MM.1S (cell line): ENCODE data around the gene HIF1A.
A peak's percentile ranks its signal among the peaks of the same experiment; 100 is the strongest.

Experiments
- DNase-seq: peaks from one replicate; pipeline ENCODE4 v3.0.0-alpha.2; 2015
- H2AFZ ChIP-seq: fragments of 300-600 bp; sonication (generic); 2 replicates; pipeline ENCODE4 v1.6.0; 2016; ENCODE audit warnings: antibody characterized with exemption, low read length
- H3F3A ChIP-seq: fragments of 300-600 bp; sonication (generic); 2 replicates; pipeline ENCODE4 v1.6.1; 2016; ENCODE audit warnings: mild to moderate bottlenecking, antibody characterized with exemption, low read length, moderate library complexity, mixed read lengths; ENCODE audit not compliant: insufficient read depth
- H3K27ac ChIP-seq: fragments of 300-600 bp; sonication (generic); 2 replicates; pipeline ENCODE4 v1.5.1; 2016; ENCODE audit warnings: mild to moderate bottlenecking, low read length
- H3K27me3 ChIP-seq: fragments of 300-600 bp; sonication (generic); replicated peaks from 2 replicates; pipeline ENCODE4 v1.6.0; 2016; ENCODE audit warnings: low read length; ENCODE audit not compliant: insufficient read depth
- H3K36me3 ChIP-seq: fragments of 300-600 bp; sonication (generic); replicated peaks from 2 replicates; pipeline ENCODE4 v1.6.1; 2016; ENCODE audit warnings: mild to moderate bottlenecking, low read length, mixed read lengths; ENCODE audit not compliant: insufficient read depth
- H3K4me1 ChIP-seq: fragments of 300-600 bp; sonication (generic); 2 replicates; pipeline ENCODE4 v1.6.1; 2016; ENCODE audit warnings: low read length, mixed read lengths
- H3K4me2 ChIP-seq: fragments of 300-600 bp; sonication (generic); 2 replicates; pipeline ENCODE4 v1.6.0; 2016; ENCODE audit warnings: low read depth, low read length
- H3K4me3 ChIP-seq: fragments of 300-600 bp; sonication (generic); 2 replicates; pipeline ENCODE4 v1.5.1; 2016; ENCODE audit warnings: low read length, mixed read lengths
- H3K79me2 ChIP-seq: fragments of 300-600 bp; sonication (generic); 2 replicates; pipeline ENCODE4 v1.6.1; 2016; ENCODE audit warnings: mixed run types, low read length, mixed read lengths
- H3K9ac ChIP-seq: fragments of 300-600 bp; sonication (generic); 2 replicates; pipeline ENCODE4 v1.6.1; 2016; ENCODE audit warnings: low read length, mixed read lengths
- H3K9me2 ChIP-seq: fragments of 300-600 bp; sonication (generic); replicated peaks from 2 replicates; pipeline ENCODE4 v1.6.1; 2016; ENCODE audit warnings: mild to moderate bottlenecking, low read length, mixed read lengths; ENCODE audit not compliant: insufficient read depth
- H3K9me3 ChIP-seq: fragments of 300-600 bp; sonication (generic); replicated peaks from 2 replicates; pipeline ENCODE4 v1.6.1; 2016; ENCODE audit warnings: mild to moderate bottlenecking, low read length, mixed read lengths; ENCODE audit not compliant: insufficient read depth
- H4K20me1 ChIP-seq: fragments of 300-600 bp; sonication (generic); 2 replicates; pipeline ENCODE4 v1.6.1; 2016; ENCODE audit warnings: mild to moderate bottlenecking, low read length, moderate library complexity, mixed read lengths; ENCODE audit not compliant: insufficient read depth
- CTCF ChIP-seq: fragments of 300-600 bp; sonication (generic); IDR thresholded peaks from 2 replicates; pipeline ENCODE4 v1.5.1; 2016; ENCODE audit warnings: antibody characterized with exemption, low read length, mixed read lengths
- EZH2 ChIP-seq: fragments of 300-600 bp; sonication (generic); optimal IDR thresholded peaks from 2 replicates; pipeline ENCODE3; 2017; ENCODE audit warnings: low read depth, mild to moderate bottlenecking, antibody characterized with exemption, low read length, mixed read lengths
- EZH2phosphoT487 ChIP-seq: fragments of 300-600 bp; sonication (generic); IDR thresholded peaks from 2 replicates; pipeline ENCODE4 v1.6.1; 2018; ENCODE audit warnings: antibody characterized with exemption, low read length

Gene HIF1A

GRCh38 chr14:61670576-61670975 lies 24.7 kb upstream of the HIF1A start:
- Histone ChIP-seq H3K9me3 (no peaks in the 10 kb centered on the region), H3K4me2 (peak overlapping the region; percentile 60), H3K4me3 (peak overlapping the region; percentile 22; the same call in 1 of the 2 replicates), H4K20me1 (no peaks in the 10 kb centered on the region), H3K27me3 (no peaks in the 10 kb centered on the region), H3K9me2 (no peaks in the 10 kb centered on the region), H3K36me3 (no peaks in the 10 kb centered on the region), H3F3A (no peaks in the 10 kb centered on the region), H2AFZ (no peak overlapping the region), H3K9ac (no peak overlapping the region), H3K79me2 (no peaks in the 10 kb centered on the region), H3K4me1 (no peaks in the 10 kb centered on the region), H3K27ac (no peak overlapping the region)
- DNase-seq, result no peak
- no peak for TF ChIP-seq CTCF

- H3K9me3 ChIP-seq, result no peaks in the 10 kb centered on the region
- DNase-seq, result peak; percentile 40
- H3K4me3 ChIP-seq, result peak overlapping the region; percentile 22; the same call in 1 of the 2 replicates
- no peaks in the 10 kb centered on the region for H3K9me2 ChIP-seq
- 0 out of 2 replicates have a peak overlapping the region, but pooled peaks have one; percentile 15 for H2AFZ ChIP-seq
- H3K4me1 ChIP-seq, result no peaks in the 10 kb centered on the region
- peak overlapping the region; percentile 60 for H3K4me2 ChIP-seq
- no peaks in the 10 kb centered on the region for H3K27me3 ChIP-seq
- no peaks in the 10 kb centered on the region for H3F3A ChIP-seq
- H4K20me1 ChIP-seq, result no peaks in the 10 kb centered on the region
- H3K9ac ChIP-seq, result no peak overlapping the region
- TF ChIP-seq EZH2 (no peak), CTCF (no peak), EZH2phosphoT487 (no peak)
- no peaks in the 10 kb centered on the region for H3K36me3 ChIP-seq
- no peaks in the 10 kb centered on the region for H3K79me2 ChIP-seq
- no peak overlapping the region for H3K27ac ChIP-seq
These were observed 24.2 kb upstream of the HIF1A start for GRCh38 chr14:61671082-61671481.

GRCh38 chr14:61672796-61673195 lies 22.5 kb upstream of the HIF1A start:
- no peak for TF ChIP-seq EZH2phosphoT487
- TF ChIP-seq EZH2, result no peak
- no peak for TF ChIP-seq CTCF
- DNase-seq, result no peak

More at GRCh38 chr14:61672796-61673195, 22.5 kb upstream of the HIF1A start:
- Histone ChIP-seq H3K9me3 (no peaks in the 10 kb centered on the region), H3K4me1 (no peaks in the 10 kb centered on the region), H3K9ac (no peak overlapping the region), H3K9me2 (no peaks in the 10 kb centered on the region), H3K4me2 (no peak overlapping the region), H2AFZ (no peak overlapping the region), H3K4me3 (no peak overlapping the region), H3F3A (no peaks in the 10 kb centered on the region), H4K20me1 (no peaks in the 10 kb centered on the region), H3K36me3 (no peaks in the 10 kb centered on the region), H3K27ac (no peak overlapping the region), H3K27me3 (no peaks in the 10 kb centered on the region), H3K79me2 (no peaks in the 10 kb centered on the region)
